BE2C (cell line): ENCODE data around the gene RCAN2.

Experiments
- DNase-seq: peaks from one replicate; pipeline ENCODE4 v3.0.0-alpha.2; 2020
- H3K27me3 ChIP-seq: fragments of 250-450 bp; sonication (Bioruptor Pico); 2 replicates; pipeline ENCODE4 v1.5.1; 2020; ENCODE audit warnings: mild to moderate bottlenecking
- H3K36me3 ChIP-seq: fragments of 250-450 bp; sonication (Bioruptor Pico); 2 replicates; pipeline ENCODE4 v1.5.1; 2020; ENCODE audit warnings: mild to moderate bottlenecking
- H3K4me1 ChIP-seq: fragments of 250-450 bp; sonication (Bioruptor Pico); 2 replicates; pipeline ENCODE4 v1.5.1; 2020
- H3K4me3 ChIP-seq: 2 replicates; pipeline ENCODE4 v1.5.1; 2011; ENCODE audit warnings: low read depth, low read length
- H3K9me3 ChIP-seq: fragments of 250-450 bp; sonication (Bioruptor Pico); 2 replicates; pipeline ENCODE4 v1.5.1; 2020
- TF ChIP-seq, protein P1 (sequence below): IDR thresholded peaks from 2 replicates; pipeline ENCODE4 v1.5.1; 2012; ENCODE audit warnings: mild to moderate bottlenecking, low read depth, low read length

The RCAN2 gene

GRCh38 chr6:46221222-46221793 is 269.9 kb downstream of the RCAN2 start:
- DNase-seq, result no peak
- no peaks in the 10 kb centered on the region for H3K9me3 ChIP-seq
- H3K27me3 ChIP-seq, result no peaks in the 10 kb centered on the region
- H3K4me3 ChIP-seq, result no peak overlapping the region
- TF ChIP-seq, protein P1, sequence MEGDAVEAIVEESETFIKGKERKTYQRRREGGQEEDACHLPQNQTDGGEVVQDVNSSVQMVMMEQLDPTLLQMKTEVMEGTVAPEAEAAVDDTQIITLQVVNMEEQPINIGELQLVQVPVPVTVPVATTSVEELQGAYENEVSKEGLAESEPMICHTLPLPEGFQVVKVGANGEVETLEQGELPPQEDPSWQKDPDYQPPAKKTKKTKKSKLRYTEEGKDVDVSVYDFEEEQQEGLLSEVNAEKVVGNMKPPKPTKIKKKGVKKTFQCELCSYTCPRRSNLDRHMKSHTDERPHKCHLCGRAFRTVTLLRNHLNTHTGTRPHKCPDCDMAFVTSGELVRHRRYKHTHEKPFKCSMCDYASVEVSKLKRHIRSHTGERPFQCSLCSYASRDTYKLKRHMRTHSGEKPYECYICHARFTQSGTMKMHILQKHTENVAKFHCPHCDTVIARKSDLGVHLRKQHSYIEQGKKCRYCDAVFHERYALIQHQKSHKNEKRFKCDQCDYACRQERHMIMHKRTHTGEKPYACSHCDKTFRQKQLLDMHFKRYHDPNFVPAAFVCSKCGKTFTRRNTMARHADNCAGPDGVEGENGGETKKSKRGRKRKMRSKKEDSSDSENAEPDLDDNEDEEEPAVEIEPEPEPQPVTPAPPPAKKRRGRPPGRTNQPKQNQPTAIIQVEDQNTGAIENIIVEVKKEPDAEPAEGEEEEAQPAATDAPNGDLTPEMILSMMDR, result peak; percentile 52
- H3K4me1 ChIP-seq, result no peaks in the 10 kb centered on the region
- no peaks in the 10 kb centered on the region for H3K36me3 ChIP-seq

DNA sequence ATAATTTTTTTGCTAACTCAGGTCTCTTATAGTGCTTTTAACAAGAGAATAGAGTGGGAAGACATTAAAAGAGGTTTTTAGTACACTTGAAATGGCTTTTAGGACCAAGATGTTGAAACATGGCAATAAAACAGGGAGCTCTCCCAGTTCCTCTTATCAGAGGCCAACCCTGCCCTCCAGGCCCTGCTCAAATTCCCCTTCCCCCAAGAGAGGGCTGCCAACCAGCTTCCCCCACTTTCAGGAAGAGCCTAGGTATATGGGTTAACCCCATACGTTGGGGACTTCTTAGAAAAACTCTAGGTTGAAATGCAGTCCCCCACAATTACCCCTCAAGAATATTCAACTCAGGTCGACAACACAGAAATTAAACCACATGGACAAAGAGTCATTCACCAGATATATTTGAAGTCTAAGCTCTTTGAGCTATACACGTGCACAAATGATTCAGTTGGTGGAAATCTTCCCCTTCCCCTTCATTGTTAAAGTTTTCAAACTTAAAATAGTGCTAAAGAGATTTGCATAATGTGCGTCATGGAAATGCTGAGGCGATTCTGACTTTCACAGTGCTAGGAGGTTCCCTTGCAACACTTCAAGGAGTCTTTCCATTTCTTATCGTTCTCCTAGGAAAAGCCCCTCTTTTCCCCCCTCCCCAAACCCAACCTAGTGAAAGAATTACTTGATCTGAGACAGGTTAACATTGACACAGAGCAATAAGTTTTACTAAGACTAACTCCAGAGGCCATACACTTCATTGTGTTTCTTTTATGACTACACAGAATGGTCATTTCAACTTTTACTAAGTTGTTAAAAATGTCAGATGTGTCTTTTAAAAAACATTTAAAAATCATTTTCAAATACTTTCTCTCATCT is 270.7 kb downstream of the RCAN2 start:
- DNase-seq, result no peak
- H3K4me3 ChIP-seq, result no peak overlapping the region
- H3K36me3 ChIP-seq, result no peaks in the 10 kb centered on the region
- no peaks in the 10 kb centered on the region for H3K27me3 ChIP-seq
- H3K4me1 ChIP-seq, result no peaks in the 10 kb centered on the region
- no peaks in the 10 kb centered on the region for H3K9me3 ChIP-seq
- TF ChIP-seq, protein P1, result no peak

- no peaks in the 10 kb centered on the region for H3K36me3 ChIP-seq
- H3K4me3 ChIP-seq, result no peak overlapping the region
- TF ChIP-seq, protein P1, result no peak
- H3K27me3 ChIP-seq, result no peaks in the 10 kb centered on the region
- no peak for DNase-seq
- H3K4me1 ChIP-seq, result no peaks in the 10 kb centered on the region
- no peaks in the 10 kb centered on the region for H3K9me3 ChIP-seq
These were observed 271.6 kb downstream of the RCAN2 start for GRCh38 chr6:46219661-46220060.

DNA sequence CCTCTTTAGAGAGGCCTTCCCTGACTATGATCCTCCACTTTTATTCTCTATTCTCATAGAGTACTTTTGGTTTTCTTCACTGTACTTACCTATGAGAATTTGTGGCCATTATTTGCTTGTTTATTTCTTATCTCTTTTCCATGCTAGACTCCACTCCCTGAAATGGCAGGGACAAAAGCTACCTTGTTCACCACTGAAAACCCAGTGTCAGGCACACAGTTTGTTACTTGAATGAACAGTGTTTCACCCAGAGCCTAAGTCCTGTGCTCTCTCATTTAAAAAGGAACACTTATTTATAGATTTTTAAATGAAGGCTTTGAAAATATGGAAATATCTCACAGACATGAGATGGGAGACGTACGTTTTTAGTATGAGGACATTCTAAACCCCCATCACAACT is 272.8 kb downstream of the RCAN2 start:
- no peaks in the 10 kb centered on the region for H3K27me3 ChIP-seq
- TF ChIP-seq, protein P1, result no peak

DNA sequence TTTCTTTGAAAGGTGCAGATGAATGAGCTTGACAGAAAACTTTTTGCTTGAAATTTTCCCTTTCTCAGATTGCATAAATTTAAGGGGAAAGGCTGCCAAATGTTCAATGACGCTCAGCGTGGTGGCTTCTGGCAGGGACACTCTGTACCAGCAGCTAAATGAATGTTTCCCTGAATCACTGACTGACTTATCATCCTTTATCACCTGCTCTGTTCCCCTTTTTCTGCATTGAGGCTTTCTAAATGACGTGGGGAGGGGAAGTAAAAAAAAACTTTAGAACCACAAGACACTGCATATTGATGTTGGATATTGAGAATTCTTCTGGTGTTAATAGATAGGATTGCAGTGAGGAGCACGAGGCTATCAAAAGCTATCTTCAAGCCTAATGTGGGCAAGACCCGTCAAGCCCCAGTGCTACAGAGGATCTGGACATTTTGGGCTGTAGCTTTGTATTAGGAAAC is 273.5 kb downstream of the RCAN2 start:
- no peak overlapping the region for H3K4me3 ChIP-seq
- no peaks in the 10 kb centered on the region for H3K27me3 ChIP-seq
- H3K4me1 ChIP-seq, result no peaks in the 10 kb centered on the region
- no peaks in the 10 kb centered on the region for H3K9me3 ChIP-seq
- DNase-seq, result no peak
- TF ChIP-seq, protein P1, result no peak
- no peaks in the 10 kb centered on the region for H3K36me3 ChIP-seq

More for the DNA sequence above, 272.8 kb downstream of the RCAN2 start:
- H3K4me3 ChIP-seq, result no peak overlapping the region
- no peaks in the 10 kb centered on the region for H3K9me3 ChIP-seq
- no peak for DNase-seq
- no peaks in the 10 kb centered on the region for H3K4me1 ChIP-seq
- H3K36me3 ChIP-seq, result no peaks in the 10 kb centered on the region

GRCh38 chr6:46216879-46217278 is 274.4 kb downstream of the RCAN2 start:
- TF ChIP-seq, protein P1, result no peak
- Histone ChIP-seq H3K9me3 (no peaks in the 10 kb centered on the region), H3K4me1 (no peaks in the 10 kb centered on the region), H3K4me3 (no peak overlapping the region), H3K27me3 (no peaks in the 10 kb centered on the region), H3K36me3 (no peaks in the 10 kb centered on the region)
- DNase-seq, result no peak
